Panc1 (cell line): Measurements from ENCODE around the gene TOMM40. TPM values are rescaled to one million over a fixed set of nuclear protein-coding genes. Genes with fewer than 3 reads are reported as not detected.

Experiments used
- ATAC-seq: fragments of 200-7000 bp; cut with Tn5 transposase; 2 replicates; pipeline ENCODE4 v1.9.1; 2020; ENCODE audit warnings: mild to moderate bottlenecking, moderate library complexity
- BruUV-seq: library from RNA; stranded (reverse); fragments of 400-500 nt; replicated peaks from 2 replicates; lab custom pipeline; 2021; lab: Mats Ljungman, UMichigan
- CTCF ChIA-PET: fragments of 300-600 bp; sonication (Branson Sonifier 250); formaldehyde crosslinking; loops from one replicate; lab custom pipeline; 2022; ENCODE audit warnings: antibody characterized with exemption; lab: Charles Lee
- POLR2A ChIA-PET: fragments of 300-600 bp; sonication (Branson Sonifier 250); formaldehyde crosslinking; loops from one replicate; lab custom pipeline; 2022; ENCODE audit warnings: antibody characterized with exemption; lab: Charles Lee
- DNase-seq: peaks from one replicate; pipeline ENCODE4 v3.0.0-alpha.2; 2010; ENCODE audit warnings: low read depth, low spot score
- H3K27ac ChIP-seq: 2 replicates; pipeline ENCODE4 v1.5.1; 2011; ENCODE audit warnings: mild to moderate bottlenecking, low read length, inconsistent platforms
- H3K27me3 ChIP-seq: fragments of 200-500 bp; sonication (Bioruptor generic); 2 replicates; pipeline ENCODE4 v1.6.0; 2014; ENCODE audit warnings: low read length, inconsistent platforms; ENCODE audit not compliant: control insufficient read depth, insufficient read depth
- H3K36me3 ChIP-seq: fragments of 200-500 bp; sonication (Bioruptor generic); 2 replicates; pipeline ENCODE4 v1.5.1; 2014; ENCODE audit warnings: inconsistent platforms, mild to moderate bottlenecking, low read length, moderate library complexity; ENCODE audit not compliant: control insufficient read depth, insufficient read depth
- H3K4me1 ChIP-seq: 2 replicates; pipeline ENCODE4 v1.5.1; 2011; ENCODE audit warnings: inconsistent platforms, mild to moderate bottlenecking, low read length, moderate library complexity; ENCODE audit not compliant: control insufficient read depth, insufficient read depth
- H3K4me3 ChIP-seq, 2 experiments: 2 replicates each; pipeline ENCODE4 v1.5.1; 2011 to 2012; ENCODE audit warnings: low read depth in 2 of 2, low read length in 2 of 2, mild to moderate bottlenecking in 2 of 2, inconsistent platforms in 1 of 2, moderate library complexity in 1 of 2
- H3K9me3 ChIP-seq: fragments of 200-500 bp; sonication (Bioruptor generic); 2 replicates; pipeline ENCODE4 v1.5.1; 2014; ENCODE audit warnings: low read depth, mild to moderate bottlenecking, inconsistent platforms, low read length, moderate library complexity; ENCODE audit not compliant: control insufficient read depth, insufficient read depth
- POLR2AphosphoS5 ChIP-seq: IDR thresholded peaks from 2 replicates; pipeline ENCODE4 v1.6.1; 2012; ENCODE audit warnings: mild to moderate bottlenecking, low read depth, low read length, moderate library complexity
- SIN3A ChIP-seq: IDR thresholded peaks from 2 replicates; pipeline ENCODE4 v1.6.1; 2012; ENCODE audit warnings: low read depth, mild to moderate bottlenecking, low read length, moderate library complexity, borderline replicate concordance; ENCODE audit not compliant: insufficient read depth
- TCF7L2 ChIP-seq: IDR thresholded peaks from 2 replicates; pipeline ENCODE4 v1.6.1; 2011; ENCODE audit warnings: mild to moderate bottlenecking, low read depth, low read length, inconsistent platforms
- in situ Hi-C: cut with HindIII; loops from 2 replicates; pipeline ENCODE4 v1.10.0; 2016; ENCODE audit warnings: low sequenced_read_pairs, low pct_unique_long_range_greater_than_20kb
- intact Hi-C: fragments of 100-400 bp; cut with micrococcal nuclease; formaldehyde crosslinking; loops from one replicate; pipeline ENCODE4 v1.10.0; 2022; ENCODE audit not compliant: unreplicated experiment
- total RNA-seq: library from RNA; stranded (reverse); gene quantifications from one replicate; pipeline ENCODE4 v1.2.1, GENCODE V29; 2021; ENCODE audit not compliant: unreplicated experiment
- TF ChIP-seq, protein P1 (sequence below), 2 experiments: IDR thresholded peaks; 2 replicates each; pipeline ENCODE4 v1.6.1; 2011 to 2012; ENCODE audit warnings: low read depth in 2 of 2, control low read depth in 1 of 2, low read length in 1 of 2, mild to moderate bottlenecking in 1 of 2, moderate library complexity in 1 of 2; ENCODE audit not compliant: insufficient read depth in 1 of 2
- TF ChIP-seq, protein P2 (sequence below): fragments of 450-650 bp; IDR thresholded peaks from 2 replicates; pipeline ENCODE4 v1.5.1; 2017; ENCODE audit warnings: mild to moderate bottlenecking

The TOMM40 gene
- total RNA-seq, 1 experiment from 2014 or later: 147 TPM

DNA sequence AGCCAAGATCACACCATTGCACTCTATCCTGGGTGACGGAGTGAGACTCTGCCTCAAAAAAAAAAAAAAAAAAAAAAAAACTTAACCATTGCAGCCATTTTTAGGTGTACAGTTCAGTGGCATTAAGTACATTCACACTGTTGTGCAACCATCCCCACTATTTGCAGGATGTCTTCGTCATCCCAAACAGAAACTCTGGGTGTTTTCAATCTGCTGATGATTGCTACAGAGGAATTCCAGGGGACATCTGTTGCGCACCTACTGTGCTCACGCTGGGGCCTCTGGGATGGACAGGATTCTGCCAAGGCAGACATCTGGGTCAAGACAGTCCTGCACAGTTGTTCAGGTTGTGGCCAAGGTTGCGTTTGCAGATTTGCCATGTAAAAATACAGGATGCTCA, 48.6 kb downstream of the TOMM40 start:
- in situ Hi-C loops (no loop called here), intact Hi-C loops (no loop called here)
- Histone ChIP-seq H3K27ac (no peak overlapping the region), H3K4me3 (no peak overlapping the region), H3K27me3 (no peaks in the 10 kb centered on the region), H3K4me1 (no peaks in the 10 kb centered on the region), H3K36me3 (no peaks in the 10 kb centered on the region), H3K9me3 (no peaks in the 10 kb centered on the region)
- ChIA-PET POLR2A (no interaction called here), CTCF (no interaction called here)
- ATAC-seq (no peak), DNase-seq (no peak)
- BruUV-seq: no TSS peak
- TF ChIP-seq SIN3A: no peak
- TF ChIP-seq TCF7L2: no peak
- TF ChIP-seq, protein P1, sequence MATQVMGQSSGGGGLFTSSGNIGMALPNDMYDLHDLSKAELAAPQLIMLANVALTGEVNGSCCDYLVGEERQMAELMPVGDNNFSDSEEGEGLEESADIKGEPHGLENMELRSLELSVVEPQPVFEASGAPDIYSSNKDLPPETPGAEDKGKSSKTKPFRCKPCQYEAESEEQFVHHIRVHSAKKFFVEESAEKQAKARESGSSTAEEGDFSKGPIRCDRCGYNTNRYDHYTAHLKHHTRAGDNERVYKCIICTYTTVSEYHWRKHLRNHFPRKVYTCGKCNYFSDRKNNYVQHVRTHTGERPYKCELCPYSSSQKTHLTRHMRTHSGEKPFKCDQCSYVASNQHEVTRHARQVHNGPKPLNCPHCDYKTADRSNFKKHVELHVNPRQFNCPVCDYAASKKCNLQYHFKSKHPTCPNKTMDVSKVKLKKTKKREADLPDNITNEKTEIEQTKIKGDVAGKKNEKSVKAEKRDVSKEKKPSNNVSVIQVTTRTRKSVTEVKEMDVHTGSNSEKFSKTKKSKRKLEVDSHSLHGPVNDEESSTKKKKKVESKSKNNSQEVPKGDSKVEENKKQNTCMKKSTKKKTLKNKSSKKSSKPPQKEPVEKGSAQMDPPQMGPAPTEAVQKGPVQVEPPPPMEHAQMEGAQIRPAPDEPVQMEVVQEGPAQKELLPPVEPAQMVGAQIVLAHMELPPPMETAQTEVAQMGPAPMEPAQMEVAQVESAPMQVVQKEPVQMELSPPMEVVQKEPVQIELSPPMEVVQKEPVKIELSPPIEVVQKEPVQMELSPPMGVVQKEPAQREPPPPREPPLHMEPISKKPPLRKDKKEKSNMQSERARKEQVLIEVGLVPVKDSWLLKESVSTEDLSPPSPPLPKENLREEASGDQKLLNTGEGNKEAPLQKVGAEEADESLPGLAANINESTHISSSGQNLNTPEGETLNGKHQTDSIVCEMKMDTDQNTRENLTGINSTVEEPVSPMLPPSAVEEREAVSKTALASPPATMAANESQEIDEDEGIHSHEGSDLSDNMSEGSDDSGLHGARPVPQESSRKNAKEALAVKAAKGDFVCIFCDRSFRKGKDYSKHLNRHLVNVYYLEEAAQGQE (IDR thresholded peaks at IDR 0.05; ENCODE audit: insufficient read depth in 1 of 2, low read depth in 2 of 2, low read length in 1 of 2): no peak
- TF ChIP-seq, protein P2, sequence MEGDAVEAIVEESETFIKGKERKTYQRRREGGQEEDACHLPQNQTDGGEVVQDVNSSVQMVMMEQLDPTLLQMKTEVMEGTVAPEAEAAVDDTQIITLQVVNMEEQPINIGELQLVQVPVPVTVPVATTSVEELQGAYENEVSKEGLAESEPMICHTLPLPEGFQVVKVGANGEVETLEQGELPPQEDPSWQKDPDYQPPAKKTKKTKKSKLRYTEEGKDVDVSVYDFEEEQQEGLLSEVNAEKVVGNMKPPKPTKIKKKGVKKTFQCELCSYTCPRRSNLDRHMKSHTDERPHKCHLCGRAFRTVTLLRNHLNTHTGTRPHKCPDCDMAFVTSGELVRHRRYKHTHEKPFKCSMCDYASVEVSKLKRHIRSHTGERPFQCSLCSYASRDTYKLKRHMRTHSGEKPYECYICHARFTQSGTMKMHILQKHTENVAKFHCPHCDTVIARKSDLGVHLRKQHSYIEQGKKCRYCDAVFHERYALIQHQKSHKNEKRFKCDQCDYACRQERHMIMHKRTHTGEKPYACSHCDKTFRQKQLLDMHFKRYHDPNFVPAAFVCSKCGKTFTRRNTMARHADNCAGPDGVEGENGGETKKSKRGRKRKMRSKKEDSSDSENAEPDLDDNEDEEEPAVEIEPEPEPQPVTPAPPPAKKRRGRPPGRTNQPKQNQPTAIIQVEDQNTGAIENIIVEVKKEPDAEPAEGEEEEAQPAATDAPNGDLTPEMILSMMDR: no peak
- TF ChIP-seq POLR2AphosphoS5: no peak

DNA sequence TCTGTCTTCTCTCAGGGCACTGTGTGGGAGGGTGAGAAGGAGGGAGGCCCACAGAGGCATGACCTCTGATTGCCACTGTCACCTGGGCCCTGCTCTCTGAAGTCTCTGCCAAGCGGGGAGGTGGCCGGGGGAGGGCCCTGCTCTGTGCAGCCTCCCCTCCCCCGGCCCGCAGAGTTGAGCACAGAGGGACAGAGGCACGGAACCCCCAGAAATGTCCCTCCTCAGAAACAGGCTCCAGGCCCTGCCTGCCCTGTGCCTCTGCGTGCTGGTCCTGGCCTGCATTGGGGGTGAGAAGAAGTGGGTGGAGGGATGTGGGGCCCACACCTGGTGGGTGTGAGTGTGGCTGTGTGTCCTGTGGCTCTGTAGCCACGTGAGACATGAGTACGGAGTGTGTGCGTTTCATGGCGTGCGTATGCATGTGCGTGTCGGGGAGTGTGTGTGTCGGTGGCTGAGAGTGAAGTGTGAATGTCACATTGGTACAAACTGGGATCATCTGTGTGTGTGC, 51.1 kb downstream of the TOMM40 start, which contains the start of gene APOC4:
Gene APOC4 (plus strand): TSS at position 171 of the 505 bp plus-strand sequence. CDS start 41 bp downstream, at position 212.
- intact Hi-C loops: no loop called here
- in situ Hi-C loops: no loop called here
- CTCF ChIA-PET: no interaction called here
- no peaks in the 10 kb centered on the region for H3K4me1 ChIP-seq
- TF ChIP-seq, protein P2: no peak
- no peak for TF ChIP-seq SIN3A
- no peak for TF ChIP-seq POLR2AphosphoS5
- TF ChIP-seq, protein P1 (IDR thresholded peaks at IDR 0.05; ENCODE audit: insufficient read depth in 1 of 2, low read depth in 2 of 2, low read length in 1 of 2): no peak
- TF ChIP-seq TCF7L2: no peak
- ATAC-seq (no peak), DNase-seq (no peak)
- no peak within 1 kb of the TSS for H3K27ac ChIP-seq
- no peaks in the 10 kb centered on the region for H3K9me3 ChIP-seq
- no peaks in the 10 kb centered on the region for H3K36me3 ChIP-seq
- H3K4me3 ChIP-seq: no peak within 1 kb of the TSS
- no TSS peak for BruUV-seq
- POLR2A ChIA-PET: interaction anchor here (0.5 kb wide), 1 partner anchor 12 kb away, joined by 3 read pairs; no protein-coding TSS in a partner anchor
- no peaks in the 10 kb centered on the region for H3K27me3 ChIP-seq
